ENCODE measurements around the gene KLHL6. TPM values are rescaled to one million over a fixed set of nuclear protein-coding genes. Genes with fewer than 3 reads are reported as not detected.

KLHL6 gene
- total and polyA plus RNA-seq, 4 donors, result 1.5 to 3.0 (median 1.8) TPM

DNA sequence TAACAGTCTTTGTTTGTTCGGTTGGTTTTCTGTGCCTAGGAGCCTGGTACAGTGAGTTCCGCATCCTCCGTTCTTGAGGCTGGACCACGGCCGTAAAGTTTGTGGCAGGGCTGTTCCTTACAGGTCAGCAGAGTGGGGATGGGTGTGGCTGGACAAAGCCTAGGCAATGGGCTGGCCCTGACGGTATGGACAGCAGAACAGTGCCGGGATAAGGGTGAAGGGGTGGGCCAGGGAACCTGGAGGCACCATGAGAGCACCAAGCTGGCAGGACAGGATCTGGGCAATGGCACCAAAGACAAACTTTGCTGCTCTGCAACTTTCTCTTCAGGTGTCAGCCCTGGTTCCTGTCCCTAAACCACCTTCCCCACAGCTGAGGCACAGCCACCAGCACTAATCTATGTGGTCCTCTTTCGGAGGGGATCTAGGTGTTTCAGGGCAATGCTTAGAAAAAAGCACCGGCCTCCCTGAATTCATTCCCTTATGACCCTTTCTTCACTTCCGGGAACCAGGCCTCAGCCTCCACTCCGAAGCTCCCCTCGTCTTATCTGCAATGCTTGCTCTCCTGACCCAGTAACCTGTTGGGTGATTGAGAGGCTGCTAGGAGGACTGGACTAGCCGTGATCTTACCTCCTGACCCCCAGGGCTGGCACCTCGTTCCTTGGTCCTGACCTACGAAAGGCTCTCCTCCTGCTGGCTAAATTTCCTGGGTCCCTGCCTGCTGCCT is 54.4 kb downstream of the KLHL6 start:
- Histone ChIP-seq H3K27me3 (ENCODE audit: control insufficient read depth, insufficient read depth, low read length) (no peaks in the 10 kb centered on the region), H3K36me3 (ENCODE audit: control insufficient read depth, insufficient read depth, low read length) (no peaks in the 10 kb centered on the region), H3K27ac (ENCODE audit: low read depth, low read length) (no peak overlapping the region), H3K4me3 (ENCODE audit: low read depth, low read length) (no peak overlapping the region), H3K4me1 (ENCODE audit: control insufficient read depth, insufficient read depth, low read length) (no peaks in the 10 kb centered on the region), H3K9me3 (ENCODE audit: control insufficient read depth, insufficient read depth, low read length) (no peaks in the 10 kb centered on the region)
- WGBS (ENCODE audit: insufficient coverage), result 87% methylated on average over 13 of the region's 15 CpGs
- DNase-seq (ENCODE audit: low read depth in 4 of 6, low spot score in 6 of 6), result no peak

DNA sequence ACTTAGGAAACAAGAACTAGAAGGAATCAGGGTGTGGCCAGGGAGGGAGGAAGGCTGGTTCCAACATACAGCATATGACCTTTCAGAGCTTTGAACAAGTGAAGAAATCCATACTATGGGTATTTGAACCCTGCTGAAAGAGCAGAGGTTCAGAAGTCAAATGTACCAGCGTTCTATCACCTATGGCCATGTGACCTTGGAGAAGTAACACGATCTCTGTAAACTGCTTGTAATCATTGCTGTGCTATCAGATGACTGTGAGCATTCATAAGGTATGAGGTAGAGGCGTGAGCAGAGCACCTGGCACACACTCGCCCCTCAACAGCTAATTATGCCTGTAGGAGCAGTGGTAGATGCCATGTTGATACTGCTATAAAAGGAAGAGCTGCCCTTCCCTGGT is 55.2 kb downstream of the KLHL6 start:
- Histone ChIP-seq H3K4me3 (ENCODE audit: low read depth, low read length) (no peak overlapping the region), H3K27me3 (ENCODE audit: control insufficient read depth, insufficient read depth, low read length) (no peaks in the 10 kb centered on the region), H3K9me3 (ENCODE audit: control insufficient read depth, insufficient read depth, low read length) (no peaks in the 10 kb centered on the region), H3K36me3 (ENCODE audit: control insufficient read depth, insufficient read depth, low read length) (no peaks in the 10 kb centered on the region), H3K27ac (ENCODE audit: low read depth, low read length) (no peak overlapping the region), H3K4me1 (ENCODE audit: control insufficient read depth, insufficient read depth, low read length) (no peaks in the 10 kb centered on the region)
- WGBS (ENCODE audit: insufficient coverage), result 100% methylated on average over 3 of the region's 4 CpGs
- no peak for DNase-seq (ENCODE audit: low read depth in 4 of 6, low spot score in 6 of 6)

DNA sequence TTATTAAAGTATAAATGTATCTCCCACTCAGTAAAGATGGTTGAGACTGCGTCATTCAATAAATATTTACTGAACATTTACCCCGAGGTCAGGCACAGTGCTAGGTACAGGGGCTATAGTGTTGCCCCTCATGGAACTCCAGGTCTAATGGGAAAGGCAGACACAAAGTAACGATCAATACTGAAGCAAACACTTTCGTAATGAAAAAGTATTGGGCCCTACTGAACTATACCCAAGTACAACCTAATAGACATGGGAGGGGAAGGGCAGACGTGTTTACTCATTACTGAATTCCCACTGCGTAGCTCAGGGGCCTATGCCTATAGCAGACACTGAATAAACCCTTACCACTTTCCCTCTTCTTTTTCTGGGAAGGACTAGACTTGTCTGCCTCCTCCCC is 56.9 kb downstream of the KLHL6 start:
- Histone ChIP-seq H3K36me3 (ENCODE audit: control insufficient read depth, insufficient read depth, low read length) (no peaks in the 10 kb centered on the region), H3K4me3 (ENCODE audit: low read depth, low read length) (no peak overlapping the region), H3K4me1 (ENCODE audit: control insufficient read depth, insufficient read depth, low read length) (no peaks in the 10 kb centered on the region), H3K27me3 (ENCODE audit: control insufficient read depth, insufficient read depth, low read length) (no peaks in the 10 kb centered on the region), H3K27ac (ENCODE audit: low read depth, low read length) (no peak overlapping the region), H3K9me3 (ENCODE audit: control insufficient read depth, insufficient read depth, low read length) (no peaks in the 10 kb centered on the region)
- no peak for DNase-seq (ENCODE audit: low read depth in 4 of 6, low spot score in 6 of 6)
- WGBS (ENCODE audit: insufficient coverage), result 90% methylated on average over 2 of the region's 6 CpGs

DNA sequence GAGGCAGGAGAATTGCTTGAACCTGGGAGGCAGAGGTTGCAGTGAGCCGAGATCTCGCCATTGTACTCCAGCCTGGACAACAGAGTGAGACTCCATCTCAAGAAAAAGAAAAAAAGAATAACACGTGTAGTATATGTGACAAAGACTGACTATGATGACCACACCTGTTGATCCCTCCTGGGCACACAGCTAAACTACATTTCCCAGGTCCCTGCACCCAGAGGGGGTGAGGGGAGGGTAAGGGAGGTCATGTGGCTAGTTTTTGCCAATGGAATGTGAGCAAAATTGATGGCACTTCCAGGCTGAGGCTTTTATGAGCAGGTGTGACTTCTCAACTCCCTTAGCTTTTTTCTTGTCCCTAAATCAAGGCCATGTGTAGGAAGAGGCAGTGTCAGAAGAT is 58.2 kb downstream of the KLHL6 start:
- H3K27me3 ChIP-seq (ENCODE audit: control insufficient read depth, insufficient read depth, low read length), result no peaks in the 10 kb centered on the region
- no peak overlapping the region for H3K27ac ChIP-seq (ENCODE audit: low read depth, low read length)
- H3K36me3 ChIP-seq (ENCODE audit: control insufficient read depth, insufficient read depth, low read length), result no peaks in the 10 kb centered on the region
- H3K4me1 ChIP-seq (ENCODE audit: control insufficient read depth, insufficient read depth, low read length), result no peaks in the 10 kb centered on the region
- H3K4me3 ChIP-seq (ENCODE audit: low read depth, low read length), result no peak overlapping the region
- no peaks in the 10 kb centered on the region for H3K9me3 ChIP-seq (ENCODE audit: control insufficient read depth, insufficient read depth, low read length)
- 67% methylated on average over 1 of the region's 3 CpGs for WGBS (ENCODE audit: insufficient coverage)
- no peak for DNase-seq (ENCODE audit: low read depth in 4 of 6, low spot score in 6 of 6)

DNA sequence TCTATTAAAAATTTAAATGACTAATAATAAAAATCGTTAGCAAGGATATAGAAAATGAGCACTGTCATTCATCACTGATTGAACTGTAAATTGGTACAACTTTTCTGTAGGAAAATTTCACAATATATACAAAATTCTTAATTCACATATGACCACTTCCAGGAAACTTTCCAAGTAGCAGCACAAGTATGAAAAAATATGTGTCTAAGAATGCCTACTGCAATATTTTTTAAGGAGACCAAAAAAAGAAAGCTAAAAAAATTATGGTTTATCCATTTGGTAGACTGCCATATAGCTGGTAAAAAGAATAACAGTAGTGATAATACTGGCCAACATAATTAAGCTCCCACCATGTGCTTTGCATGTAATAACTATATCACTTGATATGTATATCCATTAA is 59.2 kb downstream of the KLHL6 start:
- WGBS (ENCODE audit: insufficient coverage), result no CpG with 5 or more reads among the region's 1 CpG

DNA sequence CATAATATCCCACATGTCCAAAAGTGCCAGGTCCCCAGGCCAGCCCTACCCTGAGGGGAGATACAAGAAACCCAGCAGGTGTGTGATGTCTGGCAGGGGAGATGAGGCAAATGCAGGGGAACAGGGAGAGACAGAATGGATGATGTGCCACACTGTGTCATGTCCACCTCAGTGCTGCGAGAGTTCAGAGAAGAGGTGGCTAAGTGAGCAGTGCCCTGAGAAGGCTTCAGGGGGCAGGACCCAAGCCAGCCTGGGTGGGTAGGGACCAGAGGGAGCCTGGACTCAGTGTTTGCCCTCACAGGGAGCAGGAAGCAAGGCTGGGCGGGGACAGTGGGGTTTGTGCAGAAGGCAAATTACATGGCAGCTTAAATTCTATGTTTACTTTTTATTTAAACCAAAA is 61.2 kb downstream of the KLHL6 start:
- no peak for DNase-seq (ENCODE audit: low read depth in 4 of 6, low spot score in 6 of 6)
- 100% methylated on average over 1 of the region's 2 CpGs for WGBS (ENCODE audit: insufficient coverage)
- no peaks in the 10 kb centered on the region for H3K27me3 ChIP-seq (ENCODE audit: control insufficient read depth, insufficient read depth, low read length)
- no peak overlapping the region for H3K27ac ChIP-seq (ENCODE audit: low read depth, low read length)
- no peaks in the 10 kb centered on the region for H3K4me1 ChIP-seq (ENCODE audit: control insufficient read depth, insufficient read depth, low read length)
- H3K36me3 ChIP-seq (ENCODE audit: control insufficient read depth, insufficient read depth, low read length), result no peaks in the 10 kb centered on the region
- no peak overlapping the region for H3K4me3 ChIP-seq (ENCODE audit: low read depth, low read length)
- no peaks in the 10 kb centered on the region for H3K9me3 ChIP-seq (ENCODE audit: control insufficient read depth, insufficient read depth, low read length)

More for the DNA sequence above, 59.2 kb downstream of the KLHL6 start:
- H3K4me1 ChIP-seq (ENCODE audit: control insufficient read depth, insufficient read depth, low read length), result no peaks in the 10 kb centered on the region
- no peak overlapping the region for H3K27ac ChIP-seq (ENCODE audit: low read depth, low read length)
- no peaks in the 10 kb centered on the region for H3K27me3 ChIP-seq (ENCODE audit: control insufficient read depth, insufficient read depth, low read length)
- no peak overlapping the region for H3K4me3 ChIP-seq (ENCODE audit: low read depth, low read length)
- H3K36me3 ChIP-seq (ENCODE audit: control insufficient read depth, insufficient read depth, low read length), result no peaks in the 10 kb centered on the region
- no peaks in the 10 kb centered on the region for H3K9me3 ChIP-seq (ENCODE audit: control insufficient read depth, insufficient read depth, low read length)
- peak in 1 of 6 donors; percentile 57 for DNase-seq (ENCODE audit: low read depth in 4 of 6, low spot score in 6 of 6)

DNA sequence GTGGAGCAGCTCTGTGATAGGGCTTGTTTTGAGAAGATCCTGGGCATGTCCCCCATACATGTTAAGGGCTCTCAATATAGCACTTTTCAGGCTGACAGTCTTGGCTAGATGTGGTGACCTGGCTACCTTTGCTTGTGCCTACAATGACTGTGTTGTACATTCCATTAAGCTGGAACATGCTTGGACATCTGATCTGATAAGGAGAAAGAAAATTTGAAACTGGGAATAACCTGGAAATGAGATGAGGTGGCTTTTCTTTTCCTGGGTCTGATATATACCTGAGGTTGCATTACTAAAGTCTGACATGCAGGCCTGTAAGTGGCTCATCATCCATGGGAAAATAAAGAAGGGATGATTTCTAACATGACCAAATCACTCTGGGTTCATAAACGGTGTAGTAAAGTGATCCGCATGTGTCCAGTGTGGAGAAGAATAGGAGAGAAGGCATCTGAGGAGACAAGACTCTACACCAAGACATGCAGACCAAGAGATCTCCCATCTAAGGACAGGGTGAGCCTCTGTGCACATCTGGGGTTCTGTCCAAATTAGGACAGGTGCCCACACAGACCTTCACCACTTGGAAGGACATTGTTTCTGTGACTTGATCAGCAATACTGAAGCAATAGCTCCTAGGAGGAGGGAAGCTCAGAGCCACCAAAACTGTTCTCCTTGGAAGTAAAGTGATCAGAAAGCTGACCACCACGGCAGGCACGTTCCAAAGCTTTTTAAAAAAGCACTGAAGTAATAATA is 62.0 kb downstream of the KLHL6 start:
- Histone ChIP-seq H3K27ac (ENCODE audit: low read depth, low read length) (no peak overlapping the region), H3K4me1 (ENCODE audit: control insufficient read depth, insufficient read depth, low read length) (no peaks in the 10 kb centered on the region), H3K36me3 (ENCODE audit: control insufficient read depth, insufficient read depth, low read length) (no peaks in the 10 kb centered on the region), H3K4me3 (ENCODE audit: low read depth, low read length) (no peak overlapping the region), H3K9me3 (ENCODE audit: control insufficient read depth, insufficient read depth, low read length) (no peaks in the 10 kb centered on the region), H3K27me3 (ENCODE audit: control insufficient read depth, insufficient read depth, low read length) (no peaks in the 10 kb centered on the region)
- WGBS (ENCODE audit: insufficient coverage), result 76% methylated on average over 2 of the region's 4 CpGs
- no peak for DNase-seq (ENCODE audit: low read depth in 4 of 6, low spot score in 6 of 6)

DNA sequence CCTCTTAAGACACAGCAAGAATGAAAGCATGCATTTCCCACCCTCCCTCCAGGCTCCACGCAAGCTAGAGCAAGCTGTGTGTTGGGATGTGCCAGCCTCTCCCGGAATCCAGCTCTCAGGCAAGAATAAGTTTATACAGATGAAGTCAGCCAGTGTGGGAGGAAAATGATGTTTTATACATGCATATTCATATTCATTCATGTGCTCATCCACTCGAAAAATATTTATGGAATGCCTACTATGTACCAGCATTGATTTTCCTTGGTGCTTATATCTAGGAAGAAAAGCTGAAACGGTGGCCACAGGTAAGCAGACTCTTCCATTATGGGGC is 62.7 kb downstream of the KLHL6 start:
- DNase-seq (ENCODE audit: low read depth in 4 of 6, low spot score in 6 of 6), result peak in 1 of 6 donors; percentile 11
- Histone ChIP-seq H3K27ac (ENCODE audit: low read depth, low read length) (no peak overlapping the region), H3K36me3 (ENCODE audit: control insufficient read depth, insufficient read depth, low read length) (no peaks in the 10 kb centered on the region), H3K27me3 (ENCODE audit: control insufficient read depth, insufficient read depth, low read length) (no peaks in the 10 kb centered on the region), H3K4me3 (ENCODE audit: low read depth, low read length) (no peak overlapping the region), H3K9me3 (ENCODE audit: control insufficient read depth, insufficient read depth, low read length) (no peaks in the 10 kb centered on the region), H3K4me1 (ENCODE audit: control insufficient read depth, insufficient read depth, low read length) (no peaks in the 10 kb centered on the region)
- WGBS (ENCODE audit: insufficient coverage), result 60% methylated on average over 1 of the region's 4 CpGs

DNA sequence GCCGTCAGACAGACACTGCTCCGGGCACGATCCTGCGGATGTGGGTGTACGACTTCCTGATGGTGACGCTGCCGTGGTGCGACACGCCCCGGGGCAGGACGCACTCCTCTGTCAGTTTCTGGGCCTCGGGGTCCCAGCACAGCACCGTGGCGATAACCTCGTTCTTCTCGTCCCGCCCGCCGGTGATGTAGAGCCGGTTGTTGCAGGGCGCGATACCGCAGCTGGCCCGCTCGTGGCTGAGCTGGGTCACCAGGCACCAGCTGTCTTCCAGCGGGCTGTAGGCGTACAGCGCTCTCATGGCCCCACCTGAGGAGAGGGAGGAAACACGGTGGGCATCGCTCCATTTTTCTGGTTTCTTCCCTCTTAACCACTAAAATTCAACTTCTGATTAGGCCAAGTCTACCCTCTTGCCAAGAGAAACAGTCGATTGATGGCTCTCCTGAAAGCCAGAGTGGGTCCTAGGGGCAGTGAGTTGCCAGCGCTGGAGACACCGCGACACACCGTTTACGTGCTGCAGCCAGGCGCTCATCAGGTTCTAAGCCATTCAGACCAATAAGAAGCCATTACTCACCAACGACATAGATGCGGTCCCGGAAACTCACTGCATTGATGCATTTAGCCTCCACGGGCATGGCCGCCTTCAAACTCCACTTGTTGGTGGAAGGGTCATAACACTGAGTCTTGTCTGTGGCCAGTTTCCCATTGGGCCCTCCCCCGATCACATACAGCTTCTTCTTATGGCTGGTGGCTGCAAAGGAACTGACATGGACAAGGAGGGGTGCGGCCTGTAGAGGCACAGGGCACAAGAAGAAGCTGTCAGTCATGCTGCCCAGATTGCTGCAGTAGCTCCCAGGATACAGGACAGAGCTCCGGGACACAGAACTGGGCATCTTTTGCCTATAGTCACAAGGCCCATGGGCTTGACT is 63.3 kb downstream of the KLHL6 start:
- Histone ChIP-seq H3K27me3 (ENCODE audit: control insufficient read depth, insufficient read depth, low read length) (no peaks in the 10 kb centered on the region), H3K36me3 (ENCODE audit: control insufficient read depth, insufficient read depth, low read length) (no peaks in the 10 kb centered on the region), H3K4me1 (ENCODE audit: control insufficient read depth, insufficient read depth, low read length) (no peaks in the 10 kb centered on the region), H3K4me3 (ENCODE audit: low read depth, low read length) (no peak overlapping the region), H3K9me3 (ENCODE audit: control insufficient read depth, insufficient read depth, low read length) (no peaks in the 10 kb centered on the region), H3K27ac (ENCODE audit: low read depth, low read length) (no peak overlapping the region)
- 94% methylated on average over 41 of the region's 45 CpGs for WGBS (ENCODE audit: insufficient coverage)
- DNase-seq (ENCODE audit: low read depth in 4 of 6, low spot score in 6 of 6), result no peak
